AG09319 (cell line): ENCODE data around the gene KCND2.

Experiments
- DNase-seq: peaks from one replicate; pipeline ENCODE4 v3.0.0-alpha.2; 2010; ENCODE audit warnings: low read depth; ENCODE audit errors: extremely low read depth
- TF ChIP-seq, protein P1 (sequence below): IDR thresholded peaks from 2 replicates; pipeline ENCODE4 v1.5.1; 2011; ENCODE audit warnings: low read depth, mild to moderate bottlenecking, inconsistent platforms, low read length, moderate library complexity

The KCND2 gene

DNA sequence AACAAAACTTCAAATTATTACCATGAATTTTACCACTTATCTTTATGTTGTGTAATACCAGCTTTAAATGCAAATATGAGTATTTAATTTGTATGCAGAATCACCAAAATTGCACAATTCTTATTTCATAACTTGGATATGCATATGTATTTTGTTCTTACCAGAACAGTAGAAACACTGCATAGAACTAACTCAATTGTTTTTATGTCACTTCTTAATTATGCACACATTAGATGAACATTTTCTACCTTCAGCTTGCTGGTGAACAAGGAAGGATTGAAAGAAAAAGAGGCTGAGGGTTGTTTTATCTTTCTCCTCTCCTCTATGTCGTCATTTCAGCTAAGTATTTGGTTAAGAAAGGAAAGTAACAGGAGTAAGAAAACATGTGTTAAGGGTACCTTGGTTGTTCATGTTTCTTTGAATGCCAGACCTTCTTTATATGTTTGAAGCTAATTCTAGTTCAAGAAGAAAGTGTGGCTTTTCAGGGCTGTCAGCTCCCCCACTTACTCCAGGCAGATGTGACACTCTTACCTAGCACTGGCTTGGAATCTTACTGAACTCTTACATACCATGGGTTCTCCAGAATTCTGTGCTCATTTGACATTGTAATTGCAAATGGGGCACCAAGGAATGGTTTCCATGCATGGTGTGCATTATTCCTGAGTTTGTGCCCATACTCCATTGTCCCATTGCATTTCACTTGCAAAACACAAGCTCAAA is 436.4 kb downstream of the KCND2 start:
- TF ChIP-seq, protein P1, sequence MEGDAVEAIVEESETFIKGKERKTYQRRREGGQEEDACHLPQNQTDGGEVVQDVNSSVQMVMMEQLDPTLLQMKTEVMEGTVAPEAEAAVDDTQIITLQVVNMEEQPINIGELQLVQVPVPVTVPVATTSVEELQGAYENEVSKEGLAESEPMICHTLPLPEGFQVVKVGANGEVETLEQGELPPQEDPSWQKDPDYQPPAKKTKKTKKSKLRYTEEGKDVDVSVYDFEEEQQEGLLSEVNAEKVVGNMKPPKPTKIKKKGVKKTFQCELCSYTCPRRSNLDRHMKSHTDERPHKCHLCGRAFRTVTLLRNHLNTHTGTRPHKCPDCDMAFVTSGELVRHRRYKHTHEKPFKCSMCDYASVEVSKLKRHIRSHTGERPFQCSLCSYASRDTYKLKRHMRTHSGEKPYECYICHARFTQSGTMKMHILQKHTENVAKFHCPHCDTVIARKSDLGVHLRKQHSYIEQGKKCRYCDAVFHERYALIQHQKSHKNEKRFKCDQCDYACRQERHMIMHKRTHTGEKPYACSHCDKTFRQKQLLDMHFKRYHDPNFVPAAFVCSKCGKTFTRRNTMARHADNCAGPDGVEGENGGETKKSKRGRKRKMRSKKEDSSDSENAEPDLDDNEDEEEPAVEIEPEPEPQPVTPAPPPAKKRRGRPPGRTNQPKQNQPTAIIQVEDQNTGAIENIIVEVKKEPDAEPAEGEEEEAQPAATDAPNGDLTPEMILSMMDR = no peak
- DNase-seq = no peak

DNA sequence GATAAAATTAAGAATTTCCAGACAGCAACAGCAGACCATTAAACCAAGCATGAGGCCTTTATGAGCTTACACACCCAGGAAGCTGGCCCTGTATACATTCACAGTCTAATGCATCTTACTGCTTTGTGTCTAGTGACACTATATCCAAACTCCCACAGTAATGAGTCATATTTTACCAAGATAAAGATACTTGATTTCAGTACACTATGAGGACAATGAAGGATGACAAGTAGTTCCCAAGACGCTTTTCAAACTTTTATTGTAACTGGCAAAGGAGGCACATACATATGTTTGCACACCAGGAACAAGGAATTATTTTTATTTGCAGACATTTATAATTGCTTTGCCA is 437.0 kb downstream of the KCND2 start:
- DNase-seq = no peak
- TF ChIP-seq, protein P1 = no peak

DNA sequence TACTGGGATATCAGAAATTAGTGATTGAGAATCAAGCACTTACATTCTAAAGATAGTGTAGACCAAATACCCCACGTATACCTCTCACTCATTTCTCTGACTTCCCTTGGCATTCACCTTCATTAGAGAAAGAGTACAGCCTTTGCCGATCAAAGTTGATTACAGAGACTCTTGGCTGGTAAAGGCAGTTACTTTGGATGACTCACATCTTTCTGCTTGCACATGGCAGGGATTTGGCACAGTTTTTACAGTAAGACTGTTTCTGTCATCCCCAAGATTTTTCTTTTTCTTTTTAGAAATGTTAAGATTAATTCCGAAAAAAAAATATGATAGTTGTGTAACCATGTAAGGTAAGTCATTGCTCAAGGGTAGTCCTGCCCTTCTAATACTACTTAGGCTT is 442.0 kb downstream of the KCND2 start:
- DNase-seq = no peak
- TF ChIP-seq, protein P1 = no peak

DNA sequence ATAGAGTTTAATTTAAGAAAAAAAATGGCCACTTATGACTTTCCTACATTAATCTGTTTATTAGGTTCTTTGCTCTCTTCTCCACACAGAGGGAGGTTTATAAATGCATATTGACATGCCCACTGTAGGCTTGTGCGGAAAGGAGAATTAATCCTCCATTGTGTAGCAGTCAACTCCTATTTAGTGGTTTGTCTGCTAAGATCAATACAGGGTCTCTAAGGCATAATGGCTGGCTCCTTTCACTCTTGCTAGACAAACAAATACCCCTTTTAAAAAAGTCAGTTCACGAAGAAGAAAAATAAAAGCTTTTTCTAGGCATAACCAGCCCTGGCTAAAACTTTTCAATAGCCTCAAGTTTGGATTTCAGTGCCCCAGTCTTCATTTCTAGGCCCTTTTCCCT is 443.3 kb downstream of the KCND2 start:
- TF ChIP-seq, protein P1 = no peak

DNA sequence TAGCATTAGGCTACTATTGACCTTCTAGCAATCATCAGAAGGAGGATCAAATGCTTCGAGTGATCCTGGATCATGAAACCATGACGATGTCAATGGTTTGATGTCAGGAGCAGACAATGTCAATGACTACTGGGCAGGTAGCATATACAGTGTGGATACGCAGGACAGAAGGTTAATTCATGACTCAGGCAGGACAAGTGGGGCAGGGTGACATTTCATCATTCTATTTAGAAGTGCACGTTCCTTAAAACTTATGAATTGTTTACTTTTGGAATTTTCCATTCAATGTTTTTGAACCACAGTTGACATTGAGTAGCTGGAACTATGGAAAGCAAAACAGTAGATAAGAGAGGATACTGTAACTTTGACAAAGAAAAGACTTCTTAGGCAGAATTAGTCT is 444.2 kb downstream of the KCND2 start:
- DNase-seq = no peak
- TF ChIP-seq, protein P1 = no peak

More for the DNA sequence above, 443.3 kb downstream of the KCND2 start:
- no peak for DNase-seq

DNA sequence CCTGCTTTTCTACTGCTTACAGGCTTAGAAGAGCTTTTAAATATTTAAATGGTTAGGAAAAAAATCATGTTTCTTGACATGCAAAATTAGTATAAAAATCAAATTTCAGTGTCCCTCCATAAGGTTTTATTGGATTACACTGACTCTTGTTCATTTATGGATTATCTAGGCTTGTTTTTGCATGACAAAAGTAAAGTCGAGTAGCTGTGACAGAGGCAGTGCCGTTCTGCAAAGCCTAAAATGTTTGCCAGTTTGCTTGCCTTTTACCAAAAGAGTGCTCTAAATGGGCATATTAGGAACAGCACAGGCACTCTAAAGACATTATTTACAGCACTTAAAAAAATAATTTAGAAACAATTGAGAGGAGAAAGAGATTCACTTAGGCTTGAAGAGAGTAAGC is 445.4 kb downstream of the KCND2 start:
- DNase-seq = no peak
- TF ChIP-seq, protein P1 = no peak

DNA sequence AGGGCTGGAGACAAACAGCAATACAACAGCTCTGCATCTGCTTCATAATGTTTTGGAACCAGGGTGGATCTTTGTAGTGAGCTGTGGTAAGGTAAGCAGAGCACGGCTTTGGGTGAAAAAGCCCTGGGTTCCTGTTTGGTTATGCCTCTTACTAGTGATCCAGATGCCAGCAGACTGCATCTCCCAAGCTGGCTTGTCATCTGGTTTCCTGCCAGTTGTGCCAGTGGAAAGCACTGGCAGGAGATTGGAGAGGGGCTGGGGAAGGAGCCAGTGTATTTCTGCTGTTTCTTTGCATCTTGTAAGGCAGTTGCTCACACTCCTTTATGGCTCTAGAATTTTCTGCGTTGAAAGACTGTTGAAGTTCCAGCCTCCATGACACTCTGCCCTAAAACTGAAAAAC is 447.3 kb downstream of the KCND2 start:
- DNase-seq = no peak
- TF ChIP-seq, protein P1 = no peak
